ENCODE data around the gene DAPK1. TPM values are rescaled to one million over a fixed set of nuclear protein-coding genes. Genes with fewer than 3 reads are reported as not detected.

The DAPK1 gene
- total and polyA plus RNA-seq, 2 donors (not counting 1 experiment from before 2014, with no cell fraction given) = 1.7 to 2.8 TPM

DNA sequence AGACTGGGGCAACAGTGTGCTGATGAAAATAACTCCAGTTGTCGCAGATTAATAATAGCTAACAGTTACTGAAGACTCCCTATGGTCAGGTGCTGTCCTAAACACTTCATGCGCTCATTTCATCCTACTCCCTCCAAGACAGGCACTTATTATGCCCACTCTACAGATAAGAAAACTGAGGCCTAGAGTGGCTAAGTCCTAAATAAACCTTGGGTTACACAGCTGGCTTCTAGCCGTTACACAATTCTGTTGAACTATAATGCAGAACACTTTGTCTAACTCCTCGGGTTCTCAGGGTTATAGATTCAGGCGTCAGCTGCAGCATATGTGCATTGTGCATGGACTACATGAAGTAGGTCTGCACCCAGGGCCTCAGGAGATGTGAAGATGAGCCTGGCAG lies 103.9 kb downstream of the DAPK1 start:
- Histone ChIP-seq H3K27ac (ENCODE audit: low read length in 2 of 2) (no peak overlapping the region), H2AFZ (ENCODE audit: insufficient read depth, low read depth, low read length, poor library complexity, severe bottlenecking) (no peak overlapping the region), H4K20me1 (ENCODE audit: control insufficient read depth, insufficient read depth, low read length, poor library complexity, severe bottlenecking) (no peaks in the 10 kb centered on the region), H3K4me3 (ENCODE audit: control extremely low read depth in 1 of 5, extremely low read depth in 1 of 5, insufficient read depth in 1 of 5, low read depth in 2 of 5, low read length in 4 of 5) (no peak overlapping the region), H3K9ac (ENCODE audit: low read length) (no peak overlapping the region), H3K79me2 (ENCODE audit: control insufficient read depth, insufficient read depth, low read length) (no peaks in the 10 kb centered on the region), H3K27me3 (replicated peaks in 1 of 4; ENCODE audit: control extremely low read depth in 1 of 4, control insufficient read depth in 3 of 4, insufficient read depth in 4 of 4, low read length in 3 of 4) (peaks cover 0 to 8% (median 2%) of the 10 kb centered on the region in 4 experiments), H3K4me2 (replicated peaks; ENCODE audit: low read depth, low read length, poor library complexity, severe bottlenecking) (no peak overlapping the region), H3K9me3 (ENCODE audit: control extremely low read depth in 1 of 3, control insufficient read depth in 2 of 3, insufficient read depth in 1 of 3, low read length in 2 of 3) (peaks cover 0 to 10% (median 0%) of the 10 kb centered on the region in 3 donors), H3K36me3 (replicated peaks in 1 of 2; ENCODE audit: control extremely low read depth in 1 of 2, control insufficient read depth in 1 of 2, extremely low read depth in 1 of 2, insufficient read depth in 2 of 2, low read length in 1 of 2) (no peaks in the 10 kb centered on the region), H3K4me1 (ENCODE audit: control insufficient read depth in 2 of 2, insufficient read depth in 2 of 2, low read length in 2 of 2) (no peaks in the 10 kb centered on the region)
- Mint-ChIP-seq H3K4me3 (no peak overlapping the region), H3K9me3 (ENCODE audit: insufficient read depth) (no peaks in the 10 kb centered on the region), H3K27ac (no peak overlapping the region), H3K27me3 (peaks cover 4% of the 10 kb centered on the region), H3K4me1 (no peaks in the 10 kb centered on the region)
- ATAC-seq (ENCODE audit: low read depth) (no peak), DNase-seq (no peak)
- intact Hi-C loops (cut with micrococcal nuclease) = no loop called here
- 89% methylated on average over 5 of the region's 5 CpGs for WGBS (ENCODE audit: insufficient coverage)
- ChIA-PET CTCF (no interaction called here), POLR2A (no interaction called here)
- TF ChIP-seq, protein P1, sequence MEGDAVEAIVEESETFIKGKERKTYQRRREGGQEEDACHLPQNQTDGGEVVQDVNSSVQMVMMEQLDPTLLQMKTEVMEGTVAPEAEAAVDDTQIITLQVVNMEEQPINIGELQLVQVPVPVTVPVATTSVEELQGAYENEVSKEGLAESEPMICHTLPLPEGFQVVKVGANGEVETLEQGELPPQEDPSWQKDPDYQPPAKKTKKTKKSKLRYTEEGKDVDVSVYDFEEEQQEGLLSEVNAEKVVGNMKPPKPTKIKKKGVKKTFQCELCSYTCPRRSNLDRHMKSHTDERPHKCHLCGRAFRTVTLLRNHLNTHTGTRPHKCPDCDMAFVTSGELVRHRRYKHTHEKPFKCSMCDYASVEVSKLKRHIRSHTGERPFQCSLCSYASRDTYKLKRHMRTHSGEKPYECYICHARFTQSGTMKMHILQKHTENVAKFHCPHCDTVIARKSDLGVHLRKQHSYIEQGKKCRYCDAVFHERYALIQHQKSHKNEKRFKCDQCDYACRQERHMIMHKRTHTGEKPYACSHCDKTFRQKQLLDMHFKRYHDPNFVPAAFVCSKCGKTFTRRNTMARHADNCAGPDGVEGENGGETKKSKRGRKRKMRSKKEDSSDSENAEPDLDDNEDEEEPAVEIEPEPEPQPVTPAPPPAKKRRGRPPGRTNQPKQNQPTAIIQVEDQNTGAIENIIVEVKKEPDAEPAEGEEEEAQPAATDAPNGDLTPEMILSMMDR (IDR thresholded peaks at IDR 0.05) = no peak
- no peak for TF ChIP-seq EZH2 (IDR thresholded peaks at IDR 0.05; ENCODE audit: borderline replicate concordance, insufficient read depth, low read depth, low read length, poor library complexity, severe bottlenecking)

DNA sequence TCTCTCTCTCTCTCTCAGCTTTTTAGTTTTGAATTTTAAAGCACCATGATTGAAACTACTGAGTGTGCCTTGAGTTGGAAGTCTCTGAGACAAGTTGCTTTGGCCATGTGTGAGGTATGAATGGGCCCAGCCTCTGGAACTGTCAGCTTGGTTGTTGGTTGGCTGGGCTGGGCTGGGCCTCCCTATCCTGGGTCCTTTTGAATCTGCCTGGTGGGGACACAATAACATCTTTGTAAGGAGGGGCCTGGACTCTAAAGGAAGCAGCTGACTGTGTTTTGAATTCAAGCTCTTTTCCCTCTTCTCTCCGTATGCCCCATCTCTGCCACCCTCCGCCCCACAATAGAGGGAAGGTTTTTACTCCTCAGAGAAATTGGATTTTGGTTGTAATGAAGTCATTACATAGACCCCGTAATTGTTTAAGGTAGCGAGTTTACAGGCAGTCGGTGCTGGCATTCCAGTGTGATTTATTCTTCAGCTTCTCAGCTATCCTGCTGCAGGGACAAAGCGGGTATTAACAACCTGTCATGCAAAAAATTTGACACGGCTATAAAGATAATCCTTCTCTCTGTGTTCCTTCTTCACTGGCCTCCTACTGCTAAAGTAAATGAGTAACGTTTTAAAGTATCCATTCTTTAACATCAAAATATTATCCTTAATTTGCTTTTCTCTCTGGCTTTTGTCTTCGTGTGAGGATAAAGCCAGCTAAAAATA lies 105.4 kb downstream of the DAPK1 start:
- no peak overlapping the region for H3K4me3 ChIP-seq (ENCODE audit: control extremely low read depth in 1 of 5, extremely low read depth in 1 of 5, insufficient read depth in 1 of 5, low read depth in 2 of 5, low read length in 4 of 5)
- no peak for ATAC-seq (ENCODE audit: low read depth)

More for the DNA sequence above, 105.4 kb downstream of the DAPK1 start:
- WGBS (ENCODE audit: insufficient coverage) = 100% methylated on average over 5 of the region's 9 CpGs
- DNase-seq = no peak
- no peak for TF ChIP-seq EZH2 (IDR thresholded peaks at IDR 0.05; ENCODE audit: borderline replicate concordance, insufficient read depth, low read depth, low read length, poor library complexity, severe bottlenecking)
- TF ChIP-seq, protein P1 (IDR thresholded peaks at IDR 0.05) = no peak
- CTCF ChIA-PET = no interaction called here
- intact Hi-C loops (cut with micrococcal nuclease) = no loop called here
- no peaks in the 10 kb centered on the region for H3K36me3 ChIP-seq (replicated peaks in 1 of 2; ENCODE audit: control extremely low read depth in 1 of 2, control insufficient read depth in 1 of 2, extremely low read depth in 1 of 2, insufficient read depth in 2 of 2, low read length in 1 of 2)
- H3K4me1 ChIP-seq (ENCODE audit: control insufficient read depth in 2 of 2, insufficient read depth in 2 of 2, low read length in 2 of 2) = no peaks in the 10 kb centered on the region
- H3K9ac ChIP-seq (ENCODE audit: low read length) = no peak overlapping the region
- no peaks in the 10 kb centered on the region for H4K20me1 ChIP-seq (ENCODE audit: control insufficient read depth, insufficient read depth, low read length, poor library complexity, severe bottlenecking)
- Mint-ChIP-seq H3K9me3 (ENCODE audit: insufficient read depth) (peaks cover 5% of the 10 kb centered on the region), H3K27me3 (peaks cover 4% of the 10 kb centered on the region), H3K4me3 (no peak overlapping the region), H3K27ac (no peak overlapping the region), H3K4me1 (no peaks in the 10 kb centered on the region)
- no peak overlapping the region for H2AFZ ChIP-seq (ENCODE audit: insufficient read depth, low read depth, low read length, poor library complexity, severe bottlenecking)
- POLR2A ChIA-PET = no interaction called here
- no peak overlapping the region for H3K27ac ChIP-seq (ENCODE audit: low read length in 2 of 2)
- H3K4me2 ChIP-seq (replicated peaks; ENCODE audit: low read depth, low read length, poor library complexity, severe bottlenecking) = no peak overlapping the region
- peaks cover 0 to 15% (median 1%) of the 10 kb centered on the region in 3 donors for H3K9me3 ChIP-seq (ENCODE audit: control extremely low read depth in 1 of 3, control insufficient read depth in 2 of 3, insufficient read depth in 1 of 3, low read length in 2 of 3)
- peaks cover 0 to 8% (median 2%) of the 10 kb centered on the region in 4 experiments for H3K27me3 ChIP-seq (replicated peaks in 1 of 4; ENCODE audit: control extremely low read depth in 1 of 4, control insufficient read depth in 3 of 4, insufficient read depth in 4 of 4, low read length in 3 of 4)
- no peaks in the 10 kb centered on the region for H3K79me2 ChIP-seq (ENCODE audit: control insufficient read depth, insufficient read depth, low read length)
